CD14-positive monocyte (primary cell): Measurements from ENCODE around the gene SLAMF9. TPM values are rescaled to one million over a fixed set of nuclear protein-coding genes. Genes with fewer than 3 reads are reported as not detected.

Experiments
- DNase-seq, 3 donors: peaks; one replicate each; pipeline ENCODE4 v3.0.0-alpha.2; 2011 to 2022
- H2AFZ ChIP-seq: 2 replicates; pipeline ENCODE4 v1.6.0; 2012; ENCODE audit warnings: mild to moderate bottlenecking, low read depth, low read length, inconsistent platforms; ENCODE audit not compliant: insufficient read depth, poor library complexity, severe bottlenecking
- H3K27ac ChIP-seq, 2 donors: 1 replicate in 1 of 2; 2 replicates in 1 of 2; pipeline ENCODE4 v1.5.1; 2012 to 2013; ENCODE audit warnings: low read length in 2 of 2, control low read depth in 1 of 2, inconsistent platforms in 1 of 2, low read depth in 1 of 2, mild to moderate bottlenecking in 1 of 2
- H3K27me3 ChIP-seq, 2 donors: one replicate each; pipeline versions ENCODE4 v1.6.0 to v1.6.1; 2011 to 2013; ENCODE audit warnings: low read length in 2 of 2; ENCODE audit not compliant: control insufficient read depth in 2 of 2, insufficient read depth in 2 of 2
- H3K36me3 ChIP-seq, 2 donors: replicated peaks in 1 of 2; 1 replicate in 1 of 2; 2 replicates in 1 of 2; pipeline versions ENCODE4 v1.5.1 to v1.6.1; 2012 to 2013; ENCODE audit warnings: low read length in 2 of 2, control low read depth in 1 of 2, inconsistent platforms in 1 of 2, mild to moderate bottlenecking in 1 of 2; ENCODE audit not compliant: insufficient read depth in 2 of 2, control insufficient read depth in 1 of 2
- H3K4me1 ChIP-seq, 2 donors: 1 replicate in 1 of 2; 2 replicates in 1 of 2; pipeline versions ENCODE4 v1.5.1 to v1.6.1; 2012 to 2013; ENCODE audit warnings: low read length in 2 of 2, control low read depth in 1 of 2, inconsistent platforms in 1 of 2, mild to moderate bottlenecking in 1 of 2, moderate library complexity in 1 of 2; ENCODE audit not compliant: insufficient read depth in 2 of 2, control insufficient read depth in 1 of 2
- H3K4me2 ChIP-seq: replicated peaks from 2 replicates; pipeline ENCODE3; 2012; ENCODE audit warnings: low read length, moderate library complexity, mild to moderate bottlenecking; ENCODE audit not compliant: poor library complexity, severe bottlenecking; ENCODE audit errors: extremely low read depth
- H3K4me3 ChIP-seq, 3 experiments: fragments of 200-600 bp in 1 of 3; sonication (generic) in 1 of 3; replicated peaks in 1 of 3; 1 replicate in 2 of 3; 2 replicates in 1 of 3; pipeline ENCODE4 v1.5.1; 2011 to 2013; ENCODE audit warnings: low read length in 3 of 3, mild to moderate bottlenecking in 3 of 3, control low read depth in 2 of 3, low read depth in 2 of 3, inconsistent platforms in 1 of 3, moderate library complexity in 1 of 3
- H3K79me2 ChIP-seq: 2 replicates; pipeline ENCODE4 v1.6.0; 2012; ENCODE audit warnings: mild to moderate bottlenecking, control low read depth, inconsistent platforms, low read length, moderate library complexity; ENCODE audit not compliant: insufficient read depth
- H3K9ac ChIP-seq: 2 replicates; pipeline ENCODE4 v1.6.0; 2017; ENCODE audit warnings: low read length, mild to moderate bottlenecking; ENCODE audit not compliant: insufficient read depth, poor library complexity, severe bottlenecking
- H3K9me3 ChIP-seq, 2 donors: replicated peaks in 1 of 2; 1 replicate in 1 of 2; 2 replicates in 1 of 2; pipeline versions ENCODE4 v1.5.1 to v1.6.1; 2012 to 2013; ENCODE audit warnings: low read length in 2 of 2, control low read depth in 1 of 2; ENCODE audit not compliant: control insufficient read depth in 1 of 2, insufficient read depth in 1 of 2
- H4K20me1 ChIP-seq: 2 replicates; pipeline ENCODE4 v1.6.0; 2012; ENCODE audit warnings: mild to moderate bottlenecking, low read length, control low read depth, moderate library complexity; ENCODE audit not compliant: insufficient read depth
- H3K27ac Mint-ChIP-seq, 7 donors: one replicate each; pipeline ENCODE4 v1.8.0; 2020; ENCODE audit warnings: mild to moderate bottlenecking in 7 of 7, mixed read lengths in 7 of 7, moderate library complexity in 6 of 7, inconsistent platforms in 2 of 7
- H3K27me3 Mint-ChIP-seq, 3 donors: one replicate each; pipeline ENCODE4 v1.8.0; 2021 to 2022; ENCODE audit warnings: low read depth in 3 of 3, mild to moderate bottlenecking in 3 of 3, mixed read lengths in 3 of 3, moderate library complexity in 3 of 3, inconsistent platforms in 1 of 3
- H3K36me3 Mint-ChIP-seq, 2 donors: one replicate each; pipeline ENCODE4 v1.8.0; 2020; ENCODE audit warnings: mixed read lengths in 2 of 2, inconsistent platforms in 1 of 2, mild to moderate bottlenecking in 1 of 2
- H3K4me1 Mint-ChIP-seq: one replicate; pipeline ENCODE4 v1.8.0; 2020; ENCODE audit warnings: mild to moderate bottlenecking, mixed read lengths
- H3K4me3 Mint-ChIP-seq, 2 donors: one replicate each; pipeline ENCODE4 v1.8.0; 2020; ENCODE audit warnings: mild to moderate bottlenecking in 2 of 2, mixed read lengths in 2 of 2, moderate library complexity in 1 of 2
- H3K9me3 Mint-ChIP-seq, 7 donors: one replicate each; pipeline ENCODE4 v1.8.0; 2020 to 2022; ENCODE audit warnings: mixed read lengths in 7 of 7, mild to moderate bottlenecking in 6 of 7, moderate library complexity in 6 of 7, inconsistent platforms in 2 of 7
- CTCF ChIP-seq: fragments of 200-600 bp; IDR thresholded peaks from one replicate; pipeline ENCODE4 v1.8.0; 2022; ENCODE audit warnings: antibody characterized with exemption, mild to moderate bottlenecking
- whole genome bisulfite sequencing: methylation state at CpG from one replicate; pipeline ENCODE4 v1.1.5; 2013; ENCODE audit warnings: missing lambda C conversion rate; ENCODE audit not compliant: insufficient coverage; 5-methylcytosine and 5-hydroxymethylcytosine counted together
- intact Hi-C, 2 donors: fragments of 100-400 bp; cut with micrococcal nuclease; formaldehyde crosslinking; loops; one replicate each; pipeline versions ENCODE4 v1.15.0 to v1.15.1; 2023
- polyA plus RNA-seq, 3 donors: library from polyadenylated mRNA; depleted of rRNA in 1 of 3; unstranded in 2 of 3; stranded (reverse) in 1 of 3; fragments of 300-500 nt in 2 of 3; fragments of >200 nt in 1 of 3; fragmentation: Illumina TruSeq in 2 of 3; gene quantifications; 1 replicate in 2 of 3; 2 replicates in 1 of 3; pipeline ENCODE4 v1.2.3, GENCODE V29; 2012 to 2021

The SLAMF9 gene
- polyA plus RNA-seq, 3 donors, result 0.17 TPM; not detected in 2

- H4K20me1 ChIP-seq, result peaks cover under 1% of the 10 kb centered on the region
- intact Hi-C loops, result loop anchor here in 1 of 2 donors (5.0 to 10.0 kb wide), 2 partner anchors 38 to 165 kb away; partner anchors contain the start of gene IGSF8
- peaks cover 2 to 11% (median 9%) of the 10 kb centered on the region in 3 donors for H3K27me3 Mint-ChIP-seq
- H3K9me3 ChIP-seq, result no peaks in the 10 kb centered on the region
- H3K27ac Mint-ChIP-seq, result peak overlapping the region in 1 of 7 donors; percentile 24
- no peak for DNase-seq
- H3K4me1 ChIP-seq, result peaks cover 7 to 9% of the 10 kb centered on the region in 2 donors
- peaks cover 8% of the 10 kb centered on the region for H3K79me2 ChIP-seq
- no peak overlapping the region for H3K9ac ChIP-seq
- H3K4me3 ChIP-seq, result no peak overlapping the region
- H2AFZ ChIP-seq, result no peak overlapping the region
- H3K4me1 Mint-ChIP-seq, result peaks cover 10% of the 10 kb centered on the region
- H3K9me3 Mint-ChIP-seq, result peaks cover 0 to under 1% (median 0%) of the 10 kb centered on the region in 7 donors
- H3K36me3 ChIP-seq, result no peaks in the 10 kb centered on the region
- 95% methylated on average over 10 of the region's 11 CpGs for WGBS
- no peaks in the 10 kb centered on the region for H3K27me3 ChIP-seq
- H3K27ac ChIP-seq, result no peak overlapping the region
- no peak overlapping the region for H3K4me3 Mint-ChIP-seq
- no peak for TF ChIP-seq CTCF
- H3K4me2 ChIP-seq, result no peak overlapping the region
- no peaks in the 10 kb centered on the region for H3K36me3 Mint-ChIP-seq
Observed at GRCh38 chr1:159930216-159930615, 23.8 kb downstream of the SLAMF9 start.

- H3K4me1 Mint-ChIP-seq, result peaks cover 9% of the 10 kb centered on the region
- no peak overlapping the region for H3K4me2 ChIP-seq
- H3K27ac Mint-ChIP-seq, result peak overlapping the region in 2 of 7 donors; percentile 8 to 65
Observed at GRCh38 chr1:159929155-159930051, 24.6 kb downstream of the SLAMF9 start.

More at GRCh38 chr1:159929155-159930051, 24.6 kb downstream of the SLAMF9 start:
- 96% methylated on average over 36 of the region's 48 CpGs for WGBS
- H3K9me3 Mint-ChIP-seq, result peaks cover 0 to 3% (median 0%) of the 10 kb centered on the region in 7 donors
- H3K36me3 Mint-ChIP-seq, result no peaks in the 10 kb centered on the region
- H3K27ac ChIP-seq, result no peak overlapping the region
- H3K4me1 ChIP-seq, result peaks cover 9 to 12% of the 10 kb centered on the region in 2 donors
- no peak for TF ChIP-seq CTCF
- DNase-seq, result no peak
- H3K9me3 ChIP-seq, result no peaks in the 10 kb centered on the region
- intact Hi-C loops, result loop anchor here (5.0 to 10.0 kb wide), 3 partner anchors 37 to 415 kb away; partner anchors contain the start of genes COPA (in 1 of the 2), IGSF8 (in 1 of the 2) and NCSTN (in 1 of the 2)
- peaks cover 16% of the 10 kb centered on the region for H3K79me2 ChIP-seq
- peaks cover 8 to 11% (median 9%) of the 10 kb centered on the region in 3 donors for H3K27me3 Mint-ChIP-seq
- no peaks in the 10 kb centered on the region for H3K27me3 ChIP-seq
- H3K36me3 ChIP-seq, result no peaks in the 10 kb centered on the region
- no peak overlapping the region for H3K4me3 ChIP-seq
- H3K4me3 Mint-ChIP-seq, result no peak overlapping the region
- H4K20me1 ChIP-seq, result peaks cover 3% of the 10 kb centered on the region
- H3K9ac ChIP-seq, result no peak overlapping the region
- no peak overlapping the region for H2AFZ ChIP-seq
